Stimulated activated CD4-positive, alpha-beta T cell treated with anti-CD3 and anti-CD28 coated beads, Interleukin-15, amount 100 ng/mL, for 24 hours (primary cell): ENCODE data around the gene RALGPS1.
"Not testable (repeated sequence)": the region's sequence is repeated elsewhere in the genome, so short reads cannot be mapped to it uniquely, and the experiment has no call there.

Source experiments
- DNase-seq: peaks from one replicate; pipeline ENCODE4 v3.0.0-alpha.2; 2020

The RALGPS1 gene

DNA sequence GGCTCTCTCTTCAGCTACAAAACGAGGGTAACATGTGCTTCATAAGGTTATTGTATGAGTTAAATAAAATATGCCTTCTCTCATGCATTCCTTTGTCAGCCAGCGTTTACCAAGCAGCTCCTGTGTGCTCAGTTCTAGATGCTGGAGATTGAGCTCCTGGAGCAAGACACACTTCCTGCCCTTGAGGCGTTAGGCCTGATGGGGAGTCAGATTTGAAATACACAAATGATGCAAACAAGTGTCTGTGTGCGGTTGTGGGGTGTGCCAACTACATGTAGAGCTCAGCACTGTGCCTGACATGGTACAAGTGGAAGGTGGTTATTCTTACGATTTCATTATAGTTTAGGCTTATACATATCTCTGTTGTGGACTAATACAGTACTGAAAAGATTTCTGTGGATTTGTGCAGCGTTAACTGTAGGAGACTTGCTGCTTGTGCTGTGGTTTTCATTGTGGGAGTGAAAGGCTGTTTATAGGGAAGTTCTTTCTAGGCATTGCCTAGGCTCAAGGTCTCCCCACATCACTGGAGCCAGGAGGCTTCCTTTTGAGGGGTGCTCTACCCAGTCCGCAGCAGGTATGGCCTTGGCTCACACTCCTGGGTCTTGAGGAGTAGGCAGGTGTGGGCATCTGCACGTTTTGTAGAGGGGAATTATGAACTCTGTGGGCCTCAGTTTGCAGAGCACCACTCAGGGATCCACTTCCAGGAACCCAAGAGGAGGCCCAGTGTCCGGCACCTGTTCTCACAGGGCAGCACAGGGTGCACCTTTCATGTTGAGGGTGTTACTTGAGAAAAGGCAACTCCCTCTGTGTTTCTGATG is 247.7 kb downstream of the RALGPS1 start:
- no peak for DNase-seq

DNA sequence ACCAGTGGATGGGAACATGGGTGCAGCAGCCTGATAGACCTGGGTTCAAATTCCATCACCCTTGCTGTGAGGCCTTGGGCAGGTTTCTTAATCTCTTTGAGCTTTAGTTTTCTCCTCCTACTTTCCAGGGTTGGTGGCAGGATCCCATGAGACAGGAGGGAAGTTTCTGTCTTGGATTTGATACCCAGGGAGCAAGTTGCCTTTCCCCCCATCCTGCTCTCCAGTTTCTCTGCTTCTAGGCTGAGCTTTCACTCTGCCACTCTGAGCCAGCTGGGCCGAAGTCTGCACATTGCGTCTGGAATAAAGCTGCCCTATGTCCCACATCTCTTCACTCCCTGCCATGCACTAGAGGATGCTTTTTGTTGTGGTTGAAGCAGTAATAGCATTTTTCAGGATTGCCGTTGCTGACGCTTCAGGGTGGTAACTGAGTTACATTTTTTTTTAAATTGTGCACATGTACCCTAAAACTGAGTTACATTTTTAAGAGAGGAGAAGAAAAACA is 248.3 kb downstream of the RALGPS1 start:
- DNase-seq: no peak

DNA sequence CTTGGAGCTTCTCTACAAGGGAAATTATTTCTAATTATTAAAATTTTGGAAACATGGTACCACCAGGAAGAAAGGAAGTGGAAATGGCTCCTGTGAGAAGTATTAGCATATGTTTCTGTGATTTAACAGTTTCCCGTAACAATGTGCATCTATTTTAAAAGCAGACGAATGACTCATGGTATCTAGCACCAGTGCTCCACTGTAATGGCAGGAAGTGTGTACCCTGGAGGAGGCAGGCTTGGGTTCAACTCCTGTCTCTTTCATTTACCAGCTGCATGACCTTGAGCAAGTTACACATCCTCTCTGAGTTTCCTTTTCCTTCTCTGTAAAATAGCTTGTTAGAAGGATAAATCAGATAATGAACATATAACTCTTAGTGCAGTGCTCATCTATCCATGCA is 248.8 kb downstream of the RALGPS1 start:
- DNase-seq: no peak

DNA sequence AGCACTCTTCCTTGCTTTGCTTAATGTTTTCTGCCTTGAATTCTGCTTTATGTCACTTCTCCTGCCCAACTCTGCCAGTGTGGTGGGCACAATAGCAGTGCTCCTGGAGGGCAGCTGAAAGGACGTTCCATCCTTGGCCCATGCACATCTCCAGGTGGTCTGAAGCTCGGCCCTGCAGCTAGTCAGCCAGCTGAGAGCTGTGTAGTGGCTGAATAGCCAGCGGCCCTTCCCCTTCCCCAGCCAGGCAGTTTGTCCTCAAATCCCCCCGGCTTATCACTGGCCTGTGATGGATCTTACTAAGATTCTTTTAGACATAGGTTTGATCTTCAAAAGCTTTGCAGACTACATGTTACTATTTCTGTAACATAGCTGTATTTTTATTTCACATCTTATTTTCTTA is 250.5 kb downstream of the RALGPS1 start:
- no peak for DNase-seq

DNA sequence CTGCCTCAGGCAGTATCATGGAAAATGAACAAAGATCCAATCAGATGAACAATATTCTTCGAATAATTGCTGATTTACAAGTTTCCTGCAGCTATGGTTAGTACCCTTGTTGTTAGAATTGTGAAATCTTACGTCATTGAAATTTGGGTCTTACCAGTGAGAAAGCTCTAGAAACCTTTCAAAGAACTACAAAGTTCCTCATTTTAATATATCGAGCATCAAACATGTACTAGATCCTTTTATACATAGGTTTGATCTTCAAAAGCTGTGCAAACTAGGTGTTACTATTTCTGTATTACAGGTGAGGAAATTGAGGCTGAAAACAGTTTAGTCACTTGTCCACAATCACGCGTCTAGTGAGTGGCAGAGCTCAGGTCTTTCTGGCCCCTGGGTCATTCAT is 251.5 kb downstream of the RALGPS1 start:
- DNase-seq: no peak

DNA sequence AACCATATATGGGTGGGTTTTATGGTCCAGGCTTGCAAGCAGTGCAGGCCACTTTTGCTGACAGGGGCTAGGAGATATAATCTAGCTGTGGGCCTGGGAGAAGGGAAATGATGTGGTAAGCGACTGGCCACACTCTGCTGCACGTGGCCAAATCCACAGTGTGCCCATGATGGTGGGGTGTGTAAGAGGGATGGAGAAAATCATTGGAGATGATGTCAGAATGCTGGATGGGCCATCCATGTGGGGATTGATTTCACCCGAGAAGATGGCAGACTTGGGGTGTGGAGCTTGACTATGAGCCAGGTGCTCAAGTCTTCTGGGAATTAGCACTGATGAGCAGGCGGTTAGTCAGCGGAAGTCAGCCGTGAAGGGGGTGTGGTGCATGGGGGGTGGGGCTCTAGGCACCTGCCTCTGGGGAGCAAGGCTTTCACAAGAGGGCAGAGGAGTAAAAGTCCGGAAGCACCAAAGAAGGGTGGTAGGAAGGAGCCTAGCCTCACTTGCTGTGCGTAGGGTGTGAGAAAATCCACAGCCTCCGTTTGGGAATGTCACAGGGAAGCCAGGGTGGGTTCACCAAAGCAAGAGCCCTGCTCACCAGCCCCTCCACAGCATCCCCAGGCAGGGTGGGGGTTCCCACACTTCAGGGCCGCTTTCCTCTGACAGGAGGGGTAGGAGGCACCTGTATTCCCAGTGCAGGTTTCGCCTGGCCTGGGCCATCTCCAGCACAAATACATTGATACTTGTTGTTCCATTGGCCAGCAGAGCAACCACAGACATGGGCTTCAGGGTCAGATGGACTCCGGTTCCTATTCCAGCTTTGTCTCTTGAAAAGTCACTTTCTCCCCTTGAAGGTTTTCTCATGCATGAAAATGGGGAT is 252.3 kb downstream of the RALGPS1 start:
- no peak for DNase-seq

DNA sequence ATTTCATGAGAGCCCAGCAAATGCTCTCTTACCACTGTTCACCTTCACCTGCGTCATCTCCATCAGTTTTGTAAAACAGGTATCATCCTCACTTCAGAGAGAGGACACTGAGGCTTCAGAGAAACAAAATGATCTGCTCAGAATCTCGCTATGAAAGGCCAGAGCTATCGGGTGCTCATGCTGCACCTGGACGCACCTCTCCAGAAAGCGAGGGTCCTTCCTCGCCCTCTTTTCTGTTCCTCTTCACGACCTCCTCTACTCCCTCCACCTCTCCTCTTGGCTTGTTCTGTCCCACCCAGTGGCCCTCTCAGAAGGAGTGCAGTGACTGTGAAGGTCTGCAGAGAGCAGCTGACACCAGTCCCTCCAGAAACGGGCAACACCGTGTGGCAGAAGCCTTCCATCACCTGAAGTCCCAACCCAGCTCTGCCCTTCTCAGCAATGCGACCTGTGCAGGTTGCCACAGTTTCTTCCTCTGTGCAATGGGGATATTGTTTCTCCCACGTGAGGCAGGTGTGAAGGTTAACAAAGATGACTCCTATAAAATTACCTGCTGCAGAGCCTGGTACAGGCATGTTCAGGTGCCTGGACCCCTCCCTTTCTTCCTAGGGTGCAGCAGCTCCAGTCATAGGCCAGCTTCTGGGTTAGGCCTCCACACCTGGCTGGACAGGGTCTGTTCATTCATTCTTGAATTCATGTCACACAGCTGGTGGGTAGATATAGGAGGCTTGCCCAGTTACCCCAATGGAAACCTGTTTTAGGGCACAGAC is 253.2 kb downstream of the RALGPS1 start:
- DNase-seq: no peak

DNA sequence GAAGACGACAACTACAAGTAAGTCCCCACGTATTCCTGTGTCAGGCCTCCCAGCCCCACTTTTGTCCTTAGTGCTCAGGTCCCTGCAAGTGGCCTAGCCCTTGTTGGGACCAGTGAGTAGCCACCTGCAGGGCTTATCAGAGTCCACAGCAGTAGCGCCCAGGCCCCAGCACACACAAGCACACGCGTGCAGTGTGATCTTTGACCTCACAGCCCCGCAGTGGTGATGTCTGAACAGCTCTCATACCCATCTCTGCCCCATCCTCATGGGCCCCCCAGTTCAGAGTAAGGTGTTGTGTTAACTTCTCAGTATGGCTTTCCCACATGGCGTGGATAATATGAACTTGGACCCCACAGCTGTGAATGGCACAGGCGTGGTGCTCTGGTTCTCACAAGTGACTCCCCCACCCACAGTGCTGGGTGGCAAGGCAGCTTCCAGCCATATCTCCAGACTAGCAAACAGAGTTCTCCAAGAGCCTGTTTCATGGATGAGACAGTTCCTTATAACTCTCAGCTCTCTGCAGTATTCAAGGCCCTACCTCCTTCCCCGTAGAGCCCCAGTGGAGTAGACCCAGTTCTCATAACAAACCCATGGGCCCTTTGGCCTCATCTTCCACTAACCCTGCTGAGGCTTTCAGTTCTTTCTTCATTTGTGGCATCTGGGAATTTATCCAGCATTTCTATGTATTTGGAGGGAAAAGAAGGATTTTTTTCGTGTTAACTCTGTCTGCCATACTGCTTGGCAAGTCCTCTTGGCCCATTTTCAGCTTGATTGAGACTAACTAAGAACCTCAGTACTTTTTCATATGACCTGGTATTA is 254.4 kb downstream of the RALGPS1 start:
- no peak for DNase-seq

DNA sequence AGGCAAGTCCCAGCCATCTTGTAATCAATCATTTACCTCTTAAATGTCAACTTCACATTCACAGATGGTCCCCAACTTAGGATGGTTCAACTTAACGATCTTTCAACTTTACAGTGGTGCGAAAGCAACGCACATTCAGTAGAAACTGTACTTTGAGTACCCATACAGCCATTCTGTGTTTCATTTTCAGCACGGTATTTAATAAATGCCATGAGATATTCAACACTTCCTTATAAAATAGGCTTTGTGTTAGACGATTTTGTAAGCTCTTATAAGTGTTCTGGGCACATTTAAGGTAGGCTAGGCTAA is 254.9 kb downstream of the RALGPS1 start:
- DNase-seq: no peak

DNA sequence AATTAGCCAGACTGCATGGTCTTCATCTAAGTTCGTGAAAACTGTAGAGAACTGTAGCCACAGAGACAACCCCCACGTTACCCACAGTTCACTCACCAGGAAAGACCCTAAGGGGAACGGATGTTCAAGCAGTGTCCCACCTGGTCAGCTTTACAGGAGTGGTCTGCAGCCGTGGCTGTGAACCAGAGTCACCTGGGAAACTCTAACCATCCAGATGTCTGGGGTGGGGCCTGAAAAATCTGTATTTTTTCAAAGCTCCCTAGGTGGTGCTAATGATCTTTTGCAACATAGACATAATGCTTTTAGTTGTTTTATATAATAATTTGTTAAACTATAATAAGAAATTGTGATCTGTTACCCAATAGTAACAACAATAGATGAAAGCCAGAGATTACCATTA is 255.5 kb downstream of the RALGPS1 start:
- DNase-seq: no peak

DNA sequence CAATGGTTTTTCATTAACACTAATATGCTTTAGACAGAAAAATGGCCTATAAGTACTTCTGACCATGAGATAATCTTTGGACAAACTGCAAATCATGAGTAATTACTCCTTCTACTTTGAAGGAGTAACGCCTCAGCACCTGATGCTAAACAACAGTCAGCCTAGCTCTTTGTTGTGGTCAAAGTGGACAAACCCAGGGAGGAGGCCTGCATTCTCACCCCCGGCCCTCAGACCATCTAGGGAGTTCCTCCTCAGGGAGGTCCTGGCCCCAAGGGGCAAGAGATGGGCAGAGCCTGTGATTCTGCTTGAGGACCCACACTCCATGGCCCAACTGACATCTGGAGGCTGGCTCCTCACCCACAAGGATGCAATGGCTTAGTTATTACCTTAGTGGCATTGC is 256.1 kb downstream of the RALGPS1 start:
- no peak for DNase-seq

DNA sequence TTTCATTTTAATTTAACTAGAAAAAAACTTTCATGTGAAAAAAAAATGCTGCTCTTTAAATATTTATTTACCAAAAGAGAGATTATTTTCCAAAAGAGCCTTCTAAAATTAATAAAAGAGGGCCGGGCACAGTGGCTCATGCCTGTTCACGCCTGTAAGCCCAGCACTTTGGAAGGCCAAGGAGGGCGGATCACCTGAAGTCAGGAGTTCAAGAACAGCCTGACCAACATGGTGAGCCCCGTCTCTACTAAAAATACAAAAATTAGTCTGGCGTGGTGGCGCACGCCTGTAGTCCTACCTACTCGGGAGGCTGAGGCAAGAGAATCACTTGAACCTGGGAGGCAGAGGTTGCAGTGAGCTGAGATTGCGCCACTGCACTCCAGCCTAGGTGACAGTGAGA is 256.8 kb downstream of the RALGPS1 start:
- DNase-seq: not testable (repeated sequence)

DNA sequence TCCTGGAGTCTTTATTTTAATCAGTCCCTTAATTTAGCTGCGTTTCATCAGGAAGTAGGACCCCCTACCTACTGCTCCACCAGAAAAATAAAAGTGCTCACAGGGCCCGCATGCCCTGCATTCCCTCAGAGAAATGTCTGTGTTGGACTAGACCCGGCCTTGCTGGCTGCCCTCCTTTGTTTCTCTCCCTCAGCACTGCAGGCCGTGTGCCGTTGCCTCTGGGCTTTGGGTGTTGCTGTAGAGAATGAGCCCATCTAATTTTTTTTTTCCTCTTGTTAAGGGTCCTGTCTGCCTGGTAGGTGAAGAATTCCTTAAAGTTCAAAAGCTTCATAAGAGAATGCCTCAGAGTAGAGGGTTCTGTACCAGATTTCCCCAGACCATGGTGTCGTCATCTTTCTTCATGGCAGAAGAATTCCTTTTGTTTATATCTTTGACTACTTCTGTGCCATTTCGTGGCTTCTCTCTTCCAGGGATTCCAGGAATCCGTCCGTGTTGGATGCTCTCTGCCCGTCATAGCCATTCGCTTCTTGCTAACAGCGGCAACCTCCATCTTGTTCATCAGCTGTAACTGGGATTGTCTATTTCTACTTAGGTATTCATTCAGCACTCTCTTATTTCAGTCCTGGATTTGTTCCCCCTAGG is 257.6 kb downstream of the RALGPS1 start:
- no peak for DNase-seq

DNA sequence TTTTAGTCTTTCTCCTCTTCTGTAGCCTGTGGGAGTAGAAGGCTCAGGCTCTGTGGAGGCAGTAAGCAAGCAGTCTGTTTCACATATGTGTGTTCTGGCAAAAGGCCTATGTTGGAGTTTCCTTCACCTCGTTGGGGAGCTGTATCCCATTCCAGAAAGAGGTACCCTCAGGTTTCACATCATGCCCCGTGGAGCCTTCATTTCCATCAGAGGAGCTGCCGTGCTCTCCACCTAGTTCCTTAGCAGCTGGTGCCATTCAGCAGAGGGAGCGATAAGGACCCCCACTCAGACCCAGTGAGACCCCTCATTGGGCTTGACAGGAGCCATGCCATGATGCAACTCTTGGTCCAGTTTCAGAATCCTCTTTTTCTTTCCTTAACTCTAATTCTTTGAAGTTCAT is 258.5 kb downstream of the RALGPS1 start:
- DNase-seq: no peak

DNA sequence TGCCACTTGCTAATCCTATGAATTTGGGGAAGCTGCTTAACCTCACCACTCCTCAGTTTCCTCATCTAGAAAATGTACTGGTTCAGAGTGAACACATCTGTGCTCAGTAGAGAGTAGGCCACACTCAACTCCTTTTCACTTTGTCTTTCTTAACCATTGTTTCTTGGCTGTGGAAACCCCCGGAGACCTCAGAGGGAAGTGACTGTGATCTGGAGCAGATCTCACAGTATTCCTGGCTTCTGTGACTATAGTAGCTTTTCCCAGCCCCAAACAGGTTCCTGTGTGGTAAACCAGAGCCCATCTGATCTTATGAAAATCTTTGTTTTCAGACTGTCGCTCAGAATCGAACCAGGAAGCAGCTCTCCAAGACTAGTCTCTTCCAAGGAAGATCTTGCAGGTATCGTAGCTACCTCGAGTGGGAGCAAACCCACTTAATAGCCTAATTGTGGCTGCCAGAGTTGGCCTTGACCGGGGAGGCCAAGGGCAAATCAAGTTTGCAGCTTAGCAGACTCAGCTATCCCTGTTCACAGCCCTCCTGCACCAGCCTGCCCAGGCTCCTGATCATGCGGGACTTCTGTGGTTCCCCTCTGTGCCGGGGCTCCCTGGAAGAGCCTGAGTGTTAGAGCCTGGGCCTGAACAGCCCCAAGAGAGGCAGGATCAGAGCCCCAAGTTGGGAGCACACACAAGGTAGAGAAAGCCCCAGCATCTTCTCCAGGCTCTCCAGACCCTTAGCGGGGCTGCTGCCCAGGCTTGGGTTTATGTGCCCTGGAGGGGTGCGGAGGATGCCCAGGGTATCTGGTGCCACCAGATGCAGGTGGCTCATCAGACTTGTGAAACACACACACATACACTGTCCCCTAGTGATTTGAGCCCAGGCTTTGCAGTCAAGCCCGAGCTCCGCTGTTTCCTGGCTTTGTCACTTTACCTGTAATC is 260.1 kb downstream of the RALGPS1 start:
- DNase-seq: no peak

DNA sequence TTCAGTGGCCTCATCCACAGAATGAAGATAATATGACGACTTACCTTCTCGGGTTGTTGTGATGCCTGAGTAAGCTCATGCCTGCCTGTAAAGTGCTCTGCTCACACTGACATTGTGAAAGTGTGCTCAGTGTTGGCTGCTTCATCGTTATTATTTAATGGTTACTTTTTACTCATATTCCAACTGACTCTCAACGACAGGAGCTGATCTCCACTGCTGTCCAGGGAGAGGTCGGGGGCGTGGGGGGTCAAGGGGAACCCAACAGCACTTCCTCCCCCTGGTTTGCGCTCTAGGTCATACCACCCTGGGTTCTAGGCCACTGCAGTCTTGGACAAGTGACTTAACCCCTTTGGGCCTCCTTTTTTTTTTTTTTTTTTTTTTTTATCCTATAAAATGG is 260.7 kb downstream of the RALGPS1 start:
- no peak for DNase-seq

DNA sequence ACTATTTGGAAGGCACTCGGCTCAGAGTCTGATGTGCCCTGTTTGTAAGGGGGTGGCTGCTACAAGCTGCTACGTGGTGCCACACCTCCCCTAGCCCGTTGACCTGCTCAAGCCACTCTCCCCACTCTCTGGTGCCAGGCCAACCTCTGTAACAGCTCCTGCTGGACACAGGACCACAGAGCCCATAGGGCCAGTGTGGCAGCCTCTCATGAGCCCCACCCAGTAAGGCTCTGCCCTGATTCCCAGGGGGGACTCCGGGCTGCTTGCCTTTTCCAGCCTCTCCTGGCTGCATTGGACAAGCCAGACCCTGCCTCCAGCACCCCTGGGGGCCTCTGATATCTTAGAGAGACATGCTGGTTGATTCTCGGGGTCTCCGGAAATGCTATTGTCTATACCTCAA is 261.2 kb downstream of the RALGPS1 start:
- no peak for DNase-seq

DNA sequence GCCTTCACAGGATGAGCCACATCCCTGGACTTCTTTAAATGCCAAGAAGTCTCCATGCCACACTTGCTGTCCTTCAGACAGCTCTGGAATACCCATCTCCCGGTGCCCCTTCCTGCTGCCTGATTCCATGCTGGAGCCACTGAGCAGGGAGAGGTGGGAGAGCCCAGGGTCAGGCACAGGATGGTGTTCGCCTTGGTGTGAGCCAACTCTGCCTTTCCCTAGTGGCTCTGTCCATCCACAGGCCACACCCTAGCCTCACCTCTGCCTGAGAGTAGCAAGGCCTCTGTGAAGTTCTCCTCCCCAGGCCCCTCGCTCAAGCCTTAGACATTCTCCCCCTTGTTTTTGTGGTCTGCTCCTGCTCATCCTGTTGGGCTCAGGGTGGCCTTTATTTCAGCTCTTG is 262.0 kb downstream of the RALGPS1 start:
- DNase-seq: no peak

DNA sequence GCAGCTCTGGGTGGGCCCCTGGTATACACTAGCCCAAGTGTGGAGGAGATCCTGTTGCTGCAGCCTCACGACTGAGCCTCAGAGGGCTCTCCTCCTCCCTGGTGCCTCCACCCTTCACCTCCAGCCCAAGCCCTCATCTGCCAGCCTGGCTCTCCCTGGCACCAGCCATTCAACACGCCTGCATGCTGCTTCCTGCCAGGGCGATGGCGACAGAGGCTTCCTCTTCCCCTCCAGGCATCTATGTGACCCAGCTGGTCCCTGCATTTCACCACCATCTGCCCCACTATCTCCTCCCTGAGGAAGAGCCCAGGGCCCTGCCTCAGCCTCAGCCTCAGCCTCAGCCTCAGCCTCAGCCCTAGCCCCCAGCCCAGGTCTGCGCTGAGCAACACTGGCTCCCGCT is 262.6 kb downstream of the RALGPS1 start:
- DNase-seq: no peak

DNA sequence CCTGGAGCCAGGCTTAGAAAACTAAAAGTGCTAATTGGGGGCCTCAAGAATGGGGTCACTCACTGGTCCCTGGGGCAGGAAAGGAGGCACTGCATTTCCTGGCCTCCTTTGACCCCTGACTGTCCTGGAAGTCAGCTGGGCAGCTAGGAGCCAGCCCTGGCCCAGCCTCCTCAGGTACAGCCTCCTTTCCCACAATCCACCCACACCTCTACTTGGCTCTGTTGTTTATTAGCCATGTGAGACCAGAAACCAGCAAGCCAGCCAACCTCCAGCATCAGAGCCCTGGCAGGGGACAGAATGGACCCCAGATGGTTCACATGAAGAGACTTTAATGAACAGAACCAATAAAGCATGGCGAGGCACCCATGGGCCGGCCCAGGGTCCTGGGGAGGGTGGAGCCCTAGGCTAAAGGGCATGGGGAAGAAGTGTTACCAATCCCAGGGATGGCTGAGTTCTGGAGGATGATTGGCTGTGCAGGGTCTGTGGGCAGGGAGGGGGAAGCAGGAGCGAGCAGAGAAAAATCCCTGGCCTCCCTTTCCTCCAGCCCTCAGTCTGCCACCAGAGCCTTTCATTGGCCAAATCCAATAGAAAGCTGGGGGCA is 263.2 kb downstream of the RALGPS1 start:
- no peak for DNase-seq
